ENCODE data around the gene ANAPC2.

Gene ANAPC2

DNA sequence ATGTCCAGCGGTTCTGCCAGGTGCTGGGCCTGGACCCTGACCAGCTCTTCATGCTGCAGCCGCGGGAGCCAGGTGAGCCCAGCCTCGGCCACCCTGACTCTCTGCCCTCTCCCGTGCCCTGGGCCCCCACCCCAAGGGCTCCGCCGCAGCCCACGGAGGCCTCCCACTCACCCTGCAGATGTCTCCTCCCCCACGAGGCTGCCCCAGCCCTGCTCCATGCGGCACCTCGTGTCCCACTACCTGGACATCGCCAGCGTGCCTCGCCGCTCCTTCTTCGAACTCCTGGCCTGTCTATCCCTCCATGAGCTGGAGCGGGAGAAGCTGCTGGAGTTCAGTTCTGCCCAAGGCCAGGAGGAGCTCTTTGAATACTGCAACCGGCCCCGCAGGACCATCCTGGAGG lies 26.3 kb upstream of the ANAPC2 start:
- DNase-seq (ENCODE audit: low spot score): no peak

DNA sequence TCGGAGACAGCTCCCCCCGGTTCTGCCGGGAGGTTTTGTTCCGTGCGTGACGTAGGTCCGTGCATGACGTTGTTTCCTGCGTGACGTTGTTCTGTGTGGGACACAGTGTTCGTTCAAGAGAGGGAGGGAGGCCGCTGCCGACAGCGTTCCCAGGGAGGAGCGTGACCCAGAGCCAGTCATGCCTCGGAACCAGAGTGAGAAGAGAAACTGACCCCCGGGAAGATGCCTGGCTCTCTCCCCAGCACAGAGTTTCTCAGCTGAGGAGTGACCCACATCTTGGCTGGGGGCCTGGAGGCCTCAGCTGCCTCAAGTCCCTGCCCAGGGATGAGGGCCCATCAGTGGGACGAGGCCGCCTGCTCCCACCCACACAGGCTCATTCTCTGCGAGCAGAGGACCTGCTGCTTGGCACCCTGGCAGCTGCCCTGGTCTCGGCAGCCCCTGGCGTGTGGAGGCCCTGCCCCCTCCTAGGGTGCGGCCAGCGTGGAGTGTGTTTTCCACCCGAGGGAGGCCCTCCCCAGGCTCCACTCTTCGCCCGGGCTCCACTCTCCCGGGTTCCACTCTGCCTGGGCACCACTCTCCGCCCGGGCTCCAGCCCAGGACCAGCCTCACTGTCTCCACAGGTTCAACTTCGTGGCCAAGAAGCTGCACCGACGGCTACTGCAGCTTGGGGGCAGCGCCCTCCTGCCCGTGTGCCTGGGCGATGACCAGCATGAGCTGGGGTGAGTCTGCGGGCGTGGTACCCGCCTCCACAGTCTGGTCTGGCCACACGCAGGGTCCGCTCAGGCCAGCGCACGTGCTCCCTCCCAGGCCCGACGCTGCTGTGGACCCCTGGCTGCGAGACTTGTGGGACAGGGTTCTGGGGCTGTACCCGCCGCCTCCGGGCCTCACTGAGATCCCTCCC lies 25.1 kb upstream of the ANAPC2 start:
- no peak for DNase-seq (ENCODE audit: low spot score)

DNA sequence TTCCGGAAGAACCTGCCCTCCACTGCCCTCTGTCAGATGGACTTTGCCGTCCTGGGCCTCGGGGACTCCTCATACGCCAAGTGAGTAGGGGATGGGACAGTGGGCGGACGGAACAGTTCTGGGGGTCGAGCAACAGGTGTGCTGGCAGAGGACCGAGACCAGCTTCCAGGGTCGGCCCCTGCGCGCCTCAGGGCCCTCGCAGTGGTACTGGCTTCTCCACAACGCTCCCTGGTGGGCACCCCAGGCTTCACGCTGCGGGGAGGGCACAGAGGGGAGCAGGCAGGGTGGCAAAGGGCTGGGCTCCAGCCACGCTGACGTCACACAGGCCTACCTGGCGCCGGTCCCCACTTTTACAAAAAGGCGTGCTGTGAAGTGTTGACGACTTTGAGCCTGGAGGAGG lies 24.2 kb upstream of the ANAPC2 start:
- no peak for DNase-seq (ENCODE audit: low spot score)

DNA sequence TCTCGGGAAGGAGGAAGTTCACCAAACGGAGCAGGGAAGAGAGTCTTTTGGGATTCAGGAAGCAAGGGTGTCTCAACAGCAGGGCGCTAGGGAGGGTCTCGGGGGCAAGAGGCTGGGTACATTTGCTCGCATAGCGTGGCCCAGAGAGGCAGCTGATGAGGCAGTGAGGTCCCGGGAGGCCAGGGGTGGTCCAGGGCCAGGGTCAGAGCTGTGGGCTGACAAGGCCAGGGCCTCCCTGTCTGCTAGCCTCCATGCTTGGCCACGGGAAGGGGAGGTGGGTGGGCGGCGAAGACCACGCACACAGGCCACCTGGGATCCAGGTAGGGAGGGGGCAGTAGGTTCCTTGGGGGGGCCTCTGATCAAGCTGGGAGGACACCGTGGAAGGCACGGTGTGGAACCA lies 23.2 kb upstream of the ANAPC2 start:
- no peak for DNase-seq (ENCODE audit: low spot score)

GRCh38 chr9:137206602-137207001 lies 18.2 kb upstream of the ANAPC2 start:
- no peak for DNase-seq (ENCODE audit: low spot score)

DNA sequence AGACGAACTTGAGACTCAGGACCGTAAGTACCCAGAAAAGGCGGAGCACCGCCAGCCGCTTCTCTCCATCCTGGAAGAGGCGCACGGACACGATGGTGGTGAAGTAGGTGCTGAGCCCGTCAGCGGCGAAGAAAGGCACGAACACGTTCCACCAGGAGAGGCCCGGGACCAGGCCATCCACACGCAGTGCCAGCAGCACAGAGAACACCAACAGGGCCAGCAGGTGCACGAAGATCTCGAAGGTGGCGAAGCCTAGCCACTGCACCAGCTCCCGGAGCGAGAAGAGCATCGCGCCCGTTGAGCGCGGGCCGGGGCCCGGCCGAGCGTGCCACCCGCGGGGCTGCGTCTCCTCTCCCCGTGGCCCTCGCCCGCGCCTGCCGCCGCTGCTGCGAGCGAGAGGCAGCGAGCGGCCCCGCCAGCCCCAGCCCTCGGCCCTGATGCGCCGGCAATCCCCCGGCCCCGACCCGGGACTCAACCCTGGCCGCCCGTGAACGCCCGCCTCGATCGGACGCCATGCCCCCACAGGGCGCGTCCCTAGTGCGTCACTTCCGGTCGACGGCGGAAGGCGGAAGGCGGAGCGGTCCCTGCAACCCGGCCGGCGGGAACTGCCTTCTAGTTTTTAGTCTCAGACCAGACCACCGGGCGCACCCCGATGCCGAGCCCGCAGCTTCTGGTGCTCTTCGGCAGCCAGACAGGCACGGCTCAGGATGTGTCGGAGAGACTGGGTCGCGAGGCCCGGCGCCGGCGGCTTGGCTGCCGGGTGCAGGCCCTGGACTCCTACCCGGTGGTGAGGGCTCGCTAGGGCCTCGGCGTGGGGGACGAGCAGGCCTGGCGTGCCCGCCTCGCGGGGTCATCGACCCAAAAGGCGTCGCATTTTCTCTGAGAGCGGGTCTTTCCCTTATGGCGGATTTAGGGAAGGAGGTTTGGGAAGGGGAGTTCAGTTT lies 17.0 kb upstream of the ANAPC2 start, which contains the start of the genes NDOR1 and TMEM203:
NDOR1 (plus strand) TSS at position 575 of the 944 bp plus-strand sequence; CDS start at position 653, 78 bp downstream.
TMEM203 (minus strand) TSS at position 523 of the 944 bp plus-strand sequence; CDS start at position 289, 234 bp downstream.
- DNase-seq (ENCODE audit: low spot score): peak; percentile 89

- DNase-seq (ENCODE audit: low spot score): no peak
These were observed 16.4 kb upstream of the ANAPC2 start for GRCh38 chr9:137204731-137205125.

- no peak for DNase-seq (ENCODE audit: low spot score)
These were observed 14.6 kb upstream of the ANAPC2 start for GRCh38 chr9:137202966-137203365.

GRCh38 chr9:137201205-137201868 lies 13.0 kb upstream of the ANAPC2 start:
- no peak for DNase-seq (ENCODE audit: low spot score)

- peak; percentile 99 for DNase-seq (ENCODE audit: low spot score)
These were observed 12.2 kb upstream of the ANAPC2 start, which contains the start of gene TPRN for GRCh38 chr9:137200311-137201204. TSS of gene TPRN (minus strand) at chr9:137200741. CDS start at chr9:137200711, 30 bp downstream.

DNA sequence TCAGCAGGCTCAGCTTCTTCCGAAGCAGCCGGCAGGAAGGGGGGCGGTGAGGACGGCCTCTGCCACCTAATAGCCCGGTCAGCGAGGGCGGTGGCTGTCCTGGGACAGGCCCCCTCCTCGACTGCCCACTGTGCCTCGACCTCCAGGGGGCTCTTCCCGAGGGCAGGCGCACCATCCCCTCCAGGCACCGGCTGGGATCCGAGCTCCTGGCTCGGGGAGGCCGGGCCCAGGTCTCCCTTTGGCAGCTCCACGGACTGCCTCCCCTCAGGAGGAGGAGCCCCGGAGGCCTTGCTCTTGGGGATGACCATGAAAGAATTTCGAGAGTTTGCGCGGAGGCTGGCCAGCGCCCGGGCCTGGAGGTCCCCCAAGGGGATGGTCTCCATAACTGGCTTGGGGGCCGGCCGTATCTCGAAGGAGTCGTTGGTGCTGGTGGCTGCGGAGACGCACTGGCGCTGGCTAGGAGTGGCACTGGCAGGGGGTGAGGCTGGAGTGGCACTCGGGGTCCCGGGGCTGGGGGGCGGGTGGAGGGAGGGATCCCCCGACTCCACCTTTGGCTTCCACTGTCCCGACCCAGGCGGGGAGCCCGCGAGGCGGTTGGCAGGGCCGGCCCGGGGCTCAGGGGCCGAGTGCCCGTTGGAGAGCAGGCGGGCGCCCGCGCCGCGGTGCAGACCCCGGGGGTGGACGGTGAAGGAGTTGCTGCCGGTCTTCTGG lies 11.2 kb upstream of the ANAPC2 start:
- no peak for DNase-seq (ENCODE audit: low spot score)

DNA sequence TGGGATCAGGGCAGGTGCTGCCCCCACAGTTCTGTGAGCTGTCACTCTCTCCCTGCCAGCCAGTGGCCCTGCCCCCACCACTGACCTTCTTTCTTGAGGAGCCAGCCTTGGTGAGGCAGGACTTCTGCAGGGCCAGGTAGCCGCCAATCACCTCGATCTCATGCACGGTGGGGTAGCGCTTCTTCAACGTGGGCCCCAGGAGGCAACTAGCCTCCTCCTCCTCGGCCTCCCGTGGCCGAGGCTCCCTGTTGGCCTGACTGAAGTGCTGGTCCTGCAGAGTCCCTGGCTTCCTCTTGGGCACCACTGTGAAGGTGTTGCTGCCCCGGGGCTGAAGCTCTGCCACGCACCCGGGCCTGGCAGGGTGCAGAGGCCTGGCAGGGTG lies 10.5 kb upstream of the ANAPC2 start:
- no peak for DNase-seq (ENCODE audit: low spot score)

DNA sequence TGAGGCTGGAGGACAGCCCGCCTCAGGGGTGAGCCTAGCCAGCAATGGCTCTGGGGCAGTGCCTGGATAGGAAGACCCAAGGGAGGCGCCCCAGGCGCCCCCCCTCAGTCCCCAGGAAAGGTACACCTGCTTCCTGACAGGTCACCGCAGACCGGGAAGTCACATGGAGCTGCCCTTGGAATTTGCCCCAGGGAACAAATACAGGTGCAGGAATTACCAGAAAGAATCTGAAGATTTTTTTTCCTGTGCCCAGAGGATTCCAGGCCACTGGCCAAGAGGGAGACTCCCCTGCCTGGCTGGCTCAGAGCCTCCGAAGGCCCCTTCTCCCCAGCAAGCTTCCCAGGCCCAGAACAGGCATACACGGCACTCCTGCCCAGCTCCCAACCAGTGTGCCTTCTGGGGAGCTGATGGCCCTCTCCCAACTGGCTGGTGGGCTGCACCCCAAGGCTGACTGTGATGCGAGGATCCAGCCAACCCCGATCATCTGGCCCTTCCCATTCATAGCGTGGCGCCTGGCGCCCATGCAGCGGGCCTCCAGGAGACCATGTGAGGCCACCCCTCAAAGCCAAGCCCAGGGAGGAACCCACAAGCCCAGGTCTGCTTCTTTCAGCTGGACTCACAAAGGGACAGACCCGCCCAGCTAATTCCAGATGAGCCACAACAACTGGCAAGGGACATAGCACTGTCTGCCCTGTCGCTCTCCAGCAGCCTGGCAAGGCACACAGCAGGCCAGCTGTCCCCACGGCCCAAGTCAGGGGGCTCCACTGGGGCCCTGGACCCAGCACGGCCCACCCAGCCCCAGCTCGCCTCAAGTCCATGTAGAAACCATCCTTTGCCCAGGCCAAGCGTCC lies 9.9 kb upstream of the ANAPC2 start:
- no peak for DNase-seq (ENCODE audit: low spot score)

- no peak for DNase-seq (ENCODE audit: low spot score)
These were observed 7.3 kb upstream of the ANAPC2 start for GRCh38 chr9:137195525-137196220.

GRCh38 chr9:137194909-137195308 lies 6.5 kb upstream of the ANAPC2 start:
- no peak for DNase-seq (ENCODE audit: low spot score)

DNA sequence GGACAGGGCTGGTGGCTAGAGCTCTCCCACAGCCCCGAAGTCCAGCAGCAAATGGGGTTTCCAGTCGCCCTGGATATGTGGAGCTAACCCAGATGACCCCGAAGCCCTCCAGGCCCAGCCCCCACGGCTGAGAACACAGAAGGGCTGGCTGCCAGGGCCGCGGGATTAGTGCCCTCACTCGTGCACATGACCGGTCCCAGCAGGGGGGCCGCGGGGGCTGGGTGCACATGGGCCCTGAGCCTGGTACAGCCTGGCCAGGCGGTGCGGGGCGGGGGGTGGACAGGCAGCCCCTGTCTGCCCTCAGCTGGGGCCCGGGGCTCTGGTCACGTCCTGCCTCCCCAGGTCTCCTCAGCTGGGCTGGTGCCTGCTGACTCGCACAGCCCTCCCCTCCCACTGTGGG lies 6.0 kb upstream of the ANAPC2 start:
- DNase-seq (ENCODE audit: low spot score): peak; percentile 93

GRCh38 chr9:137193771-137194170 lies 5.4 kb upstream of the ANAPC2 start:
- DNase-seq (ENCODE audit: low spot score): no peak

- no peak for DNase-seq (ENCODE audit: low spot score)
These were observed 4.5 kb upstream of the ANAPC2 start for GRCh38 chr9:137192859-137193258.

DNA sequence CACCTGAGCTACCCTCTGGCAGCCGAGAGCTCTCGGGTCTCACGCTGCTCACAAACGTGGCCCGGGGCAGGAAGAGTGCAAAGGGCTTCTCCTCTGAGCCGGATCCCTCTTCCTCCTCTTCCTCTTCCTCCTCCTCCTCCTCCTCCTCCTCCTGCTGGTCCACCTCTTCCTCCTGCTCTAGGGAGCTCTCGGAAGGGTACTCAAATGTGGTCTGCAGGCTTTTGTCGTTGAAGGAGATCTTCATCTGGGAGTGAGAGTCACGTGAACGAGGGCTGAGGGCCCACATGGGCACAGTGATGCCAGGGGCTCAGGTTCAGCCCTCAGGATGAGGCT lies 4.1 kb upstream of the ANAPC2 start:
- no peak for DNase-seq (ENCODE audit: low spot score)
